ENCODE data around the gene CEBPE.
A peak's percentile ranks its signal among the peaks of the same experiment; 100 is the strongest.

CEBPE gene

DNA sequence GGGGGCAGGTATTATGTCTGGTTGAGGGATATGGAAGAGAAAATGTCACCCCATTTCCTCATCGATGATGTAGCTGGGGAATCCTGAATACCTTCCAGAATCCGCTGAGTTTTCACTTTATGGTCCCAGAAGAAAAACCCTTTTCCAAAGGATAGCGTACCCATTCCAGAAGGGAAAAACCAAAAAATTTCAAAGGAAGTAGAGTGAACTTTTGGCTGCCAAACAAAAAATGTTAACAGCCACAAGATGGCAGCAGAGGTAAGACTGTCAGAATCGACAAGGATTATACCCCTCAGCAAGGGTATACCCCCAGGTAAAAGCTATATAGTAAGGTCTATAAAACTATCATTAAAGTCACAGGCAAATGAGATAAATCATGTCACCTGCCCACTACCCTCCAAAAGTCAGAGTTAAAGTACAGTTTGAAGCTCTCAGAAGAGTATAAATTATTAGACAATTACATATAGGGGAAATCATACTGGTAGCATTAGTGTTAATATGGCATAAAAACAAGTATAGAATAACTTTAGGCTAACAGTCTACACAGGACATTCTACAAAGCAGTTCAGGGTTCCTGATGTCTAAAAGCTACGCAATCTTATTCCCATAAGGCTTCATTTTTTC lies 42.2 kb downstream of the CEBPE start:
- no peak for DNase-seq (ENCODE audit: low read depth, low spot score)

DNA sequence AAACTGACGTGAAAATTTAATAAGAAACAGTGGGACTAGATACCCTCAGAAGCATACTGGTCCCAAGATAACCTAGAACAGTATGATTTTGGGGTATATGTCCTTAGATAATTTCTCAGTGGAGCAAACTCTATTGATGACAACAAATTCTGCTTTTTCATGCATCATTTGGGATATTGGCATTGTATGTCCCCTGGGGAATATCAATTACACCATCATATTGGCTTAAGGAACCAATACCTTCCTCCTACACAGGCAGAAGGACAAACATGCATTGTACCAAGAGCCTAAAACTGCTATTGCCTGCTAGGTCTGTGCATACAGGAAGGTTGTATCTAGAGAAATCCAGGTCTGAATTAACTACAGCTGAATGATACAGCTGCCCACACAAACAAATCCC lies 44.1 kb downstream of the CEBPE start:
- DNase-seq (ENCODE audit: low read depth, low spot score): no peak

DNA sequence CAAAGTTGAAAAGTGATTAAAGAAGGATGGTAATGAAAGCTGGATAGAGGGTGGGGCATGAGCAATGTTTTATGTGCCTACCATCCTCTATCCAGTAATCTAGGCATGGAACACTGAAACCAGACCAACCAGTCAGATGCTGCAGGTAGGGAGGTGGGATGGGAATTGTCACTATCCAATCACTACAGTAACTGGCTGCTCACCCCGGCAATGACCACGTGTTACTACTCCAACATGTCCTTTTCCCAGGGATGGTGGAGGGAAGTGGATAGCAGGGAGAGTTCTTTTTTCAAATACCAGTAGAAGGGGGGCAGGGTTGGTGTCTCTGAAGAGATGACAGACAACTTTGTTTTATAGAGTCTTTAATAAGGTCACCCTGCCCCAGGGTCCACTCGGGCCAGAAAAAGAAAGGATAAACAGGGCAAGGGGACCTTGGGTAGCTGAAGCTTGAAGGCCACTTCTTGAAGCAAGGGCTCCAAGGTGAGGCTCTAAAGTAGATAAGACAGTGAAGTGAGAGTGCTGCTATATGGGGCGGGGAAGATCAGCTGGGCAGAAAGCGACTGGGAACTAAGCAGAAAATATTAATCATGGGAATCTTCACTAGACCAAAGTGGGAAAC lies 47.0 kb downstream of the CEBPE start:
- DNase-seq (ENCODE audit: low read depth, low spot score): peak; percentile 82

DNA sequence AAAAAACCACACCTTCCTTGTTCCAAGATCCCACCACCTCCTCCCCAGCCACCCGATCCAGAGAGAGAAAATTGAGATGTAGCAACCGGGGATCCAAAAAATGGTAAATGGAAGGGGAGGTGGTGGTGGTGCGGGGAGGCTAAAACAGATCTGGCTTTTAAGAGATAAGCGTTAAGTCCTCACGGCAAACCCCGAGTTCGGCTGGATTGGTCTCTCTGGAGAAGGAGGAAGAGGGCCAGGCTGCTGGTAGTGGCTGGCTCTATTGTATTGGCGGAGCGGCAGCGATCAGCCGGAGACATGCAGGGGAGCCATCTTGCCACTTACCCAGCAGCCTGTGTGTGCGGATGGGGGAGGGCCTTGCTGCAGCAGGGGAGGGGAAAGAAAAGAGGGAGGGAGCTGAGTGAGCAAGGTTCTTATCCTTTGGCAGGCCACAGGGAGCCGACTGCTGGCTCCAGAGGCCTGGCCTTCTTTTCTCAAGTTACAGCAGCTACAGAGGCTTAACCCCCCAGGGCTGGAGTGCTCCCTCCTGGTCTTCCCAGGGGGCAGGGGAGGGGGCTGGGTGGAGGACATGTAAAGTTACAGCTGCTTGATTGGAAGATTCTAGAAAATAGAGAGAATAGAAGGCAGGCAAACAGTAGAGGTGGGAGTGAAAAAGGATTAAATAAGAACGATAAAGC lies 47.7 kb downstream of the CEBPE start:
- DNase-seq (ENCODE audit: low read depth, low spot score): peak; percentile 97

DNA sequence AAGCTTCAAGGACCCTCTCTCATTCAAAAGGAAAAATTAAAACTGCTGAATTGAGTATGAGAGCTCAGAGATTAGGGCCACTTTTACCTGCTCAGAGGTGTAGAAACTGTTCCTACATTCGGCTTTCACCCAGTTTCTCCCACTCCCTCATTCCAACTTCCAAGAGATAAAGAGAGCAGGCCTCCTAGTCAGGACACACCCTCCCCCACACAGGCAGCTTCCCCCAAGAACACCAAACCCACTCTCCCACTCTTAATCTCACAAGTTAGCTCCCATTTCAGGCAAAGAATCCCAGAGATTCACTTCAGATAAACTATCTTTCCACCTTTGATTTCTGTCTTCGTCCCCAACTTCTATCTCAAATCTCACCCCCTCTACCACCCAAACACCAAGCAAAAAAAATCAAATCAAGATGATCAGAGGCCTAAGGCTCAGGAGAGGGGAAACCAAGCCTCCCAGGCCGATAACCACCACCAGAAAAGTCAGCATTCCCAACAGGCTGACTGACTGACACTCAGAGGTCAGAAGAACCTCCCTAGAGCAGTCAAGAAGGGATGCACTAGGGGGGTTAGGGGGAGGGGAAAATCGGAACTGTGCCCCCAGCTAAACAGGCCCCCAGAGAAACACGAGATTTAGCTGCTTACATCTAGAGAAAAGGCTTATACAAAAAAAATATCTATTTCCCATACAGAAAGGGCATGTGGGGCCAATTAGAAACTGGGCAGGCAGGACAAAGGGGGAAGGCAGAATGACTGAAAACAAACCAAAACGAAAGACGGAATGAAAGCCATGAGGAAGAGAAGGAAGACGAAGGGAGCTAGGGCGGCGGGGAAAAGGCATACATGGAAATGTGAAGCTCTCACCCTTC lies 48.6 kb downstream of the CEBPE start:
- DNase-seq (ENCODE audit: low read depth, low spot score): peak; percentile 58

DNA sequence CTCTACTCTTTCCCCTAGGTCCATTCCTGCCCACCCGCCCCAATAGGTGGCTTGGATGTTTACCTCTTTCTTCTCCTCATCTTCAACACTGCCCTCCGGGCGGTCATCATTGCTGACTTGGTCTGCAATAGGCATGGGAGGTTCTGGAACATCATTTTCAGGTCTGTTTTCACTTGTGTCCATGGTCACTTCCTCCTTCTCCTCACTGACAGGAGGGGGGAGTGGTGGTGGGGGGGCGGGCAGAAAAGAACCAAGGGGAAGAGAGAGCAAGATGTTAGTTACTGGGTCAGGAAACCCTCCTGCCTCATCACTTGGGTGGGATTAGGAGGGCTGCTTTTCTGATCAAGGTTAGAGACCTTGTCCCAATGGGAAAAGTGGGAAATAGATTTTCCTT lies 49.6 kb downstream of the CEBPE start:
- DNase-seq (ENCODE audit: low read depth, low spot score): no peak

DNA sequence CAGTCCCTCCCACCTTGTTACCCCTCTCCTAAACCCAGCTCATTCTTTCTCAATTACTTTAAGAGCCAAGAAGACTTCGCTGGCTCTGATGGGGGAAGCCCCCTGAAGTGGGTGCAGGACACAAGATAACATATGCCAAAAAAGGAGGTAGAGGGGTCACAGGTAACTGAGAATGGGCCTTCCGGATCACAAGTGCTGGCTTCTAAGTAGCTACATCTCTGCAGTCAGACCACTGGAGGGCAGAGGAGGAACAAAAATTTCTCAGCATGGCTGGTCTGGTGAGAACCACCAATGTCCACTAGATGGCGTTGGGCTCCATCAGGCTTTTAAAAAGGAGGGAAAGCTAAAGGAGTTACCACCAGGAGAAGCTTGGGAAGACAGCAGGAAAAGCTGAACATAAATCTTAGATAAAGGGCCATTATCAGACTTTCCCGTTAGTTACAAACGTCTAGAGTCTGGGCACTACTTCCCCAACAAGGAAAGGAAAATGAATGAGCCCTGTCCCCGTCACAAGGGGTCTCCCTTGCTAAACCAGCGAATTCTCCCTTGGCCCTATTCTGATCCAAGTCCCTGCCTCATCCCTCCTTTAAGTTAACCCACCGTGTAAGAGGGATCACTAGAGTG lies 50.2 kb downstream of the CEBPE start:
- peak; percentile 98 for DNase-seq (ENCODE audit: low read depth, low spot score)

DNA sequence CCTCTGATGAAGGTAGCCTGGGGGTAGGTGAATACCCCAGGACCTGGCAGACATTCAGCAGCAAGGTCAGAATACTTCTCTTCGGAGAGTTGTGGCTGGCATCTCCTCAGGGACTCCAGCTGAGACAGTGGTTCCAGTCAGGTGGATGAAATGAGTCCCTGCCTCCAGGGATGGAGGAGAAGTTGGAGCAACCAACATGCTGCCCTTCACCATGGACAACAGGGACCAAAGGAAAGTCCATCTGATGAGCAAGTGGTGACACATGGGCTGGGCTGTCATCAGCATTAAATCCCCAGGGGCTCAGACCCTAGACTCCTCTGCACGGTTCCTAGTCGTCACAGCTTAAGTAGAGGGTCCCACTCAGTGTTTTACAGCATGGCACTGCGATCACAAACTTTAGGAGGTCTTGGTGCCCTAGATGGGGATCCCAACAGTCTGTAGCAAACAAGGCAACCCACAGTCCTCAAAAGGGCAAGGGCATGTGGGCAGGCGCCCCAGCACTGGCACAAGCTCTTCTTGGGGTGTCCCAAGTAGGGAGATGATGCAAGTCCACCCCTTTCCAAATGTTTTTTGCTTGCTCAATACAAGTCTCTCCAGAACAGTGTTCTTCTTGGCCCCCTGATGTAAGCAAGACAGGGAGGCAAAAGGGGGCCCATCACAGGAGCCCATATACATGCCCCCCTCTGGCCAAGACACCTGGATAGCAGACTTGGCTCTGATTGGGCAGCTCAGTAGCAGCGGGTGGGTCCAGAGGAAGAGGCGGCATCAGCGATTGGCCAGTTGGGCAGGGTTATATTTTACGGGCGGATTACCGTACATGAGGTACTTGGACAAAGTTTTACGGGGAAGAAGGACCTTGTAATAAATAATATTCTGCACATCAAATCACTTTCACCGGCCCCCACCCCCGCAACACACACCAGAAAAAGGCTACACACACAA lies 50.9 kb downstream of the CEBPE start:
- no peak for DNase-seq (ENCODE audit: low read depth, low spot score)
